Hematopoietic multipotent progenitor cell treated with erythropoietin and hydrocortisone succinate and interleukin-3 and kit ligand, for 4 days (in vitro differentiated cells): ENCODE results near the gene YPEL5.
A peak's percentile ranks its signal among the peaks of the same experiment; 100 is the strongest.

Source experiments
- DNase-seq: peaks from one replicate; pipeline ENCODE4 v3.0.0-alpha.2; 2015

The YPEL5 gene

DNA sequence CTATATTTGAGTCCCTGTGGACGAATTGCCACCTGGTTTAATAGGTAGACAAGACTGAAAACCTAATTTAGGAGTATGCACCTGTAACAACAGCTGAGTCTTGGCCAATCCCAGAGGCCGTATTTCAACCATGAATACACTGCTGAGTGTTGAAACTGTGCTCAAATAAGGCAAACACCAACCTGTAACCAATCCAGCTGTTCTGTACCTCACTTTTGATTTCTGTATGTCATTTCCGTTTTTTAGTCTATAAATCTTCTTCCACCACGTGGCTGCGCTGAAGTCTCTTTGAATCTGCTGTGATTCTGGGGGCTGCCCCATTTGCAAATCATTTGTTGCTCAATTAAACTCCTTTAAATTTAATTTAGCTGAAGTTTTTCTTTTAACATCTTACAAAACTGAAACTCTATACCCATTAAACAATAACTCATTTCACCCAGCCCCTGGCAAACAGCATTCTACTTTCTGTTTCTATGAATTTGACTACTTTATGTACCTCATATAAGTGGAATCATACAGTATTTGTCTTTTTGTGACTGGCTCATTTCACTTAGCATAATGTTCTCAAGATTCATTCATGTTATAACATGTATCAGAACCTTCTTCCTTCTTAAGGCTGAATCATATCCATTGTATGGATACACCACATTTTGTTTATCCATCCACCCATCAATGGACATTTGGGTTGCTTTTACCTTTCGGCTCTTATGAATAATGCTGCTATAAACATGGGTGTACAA lies 7.5 kb upstream of the YPEL5 start:
- DNase-seq: no peak

DNA sequence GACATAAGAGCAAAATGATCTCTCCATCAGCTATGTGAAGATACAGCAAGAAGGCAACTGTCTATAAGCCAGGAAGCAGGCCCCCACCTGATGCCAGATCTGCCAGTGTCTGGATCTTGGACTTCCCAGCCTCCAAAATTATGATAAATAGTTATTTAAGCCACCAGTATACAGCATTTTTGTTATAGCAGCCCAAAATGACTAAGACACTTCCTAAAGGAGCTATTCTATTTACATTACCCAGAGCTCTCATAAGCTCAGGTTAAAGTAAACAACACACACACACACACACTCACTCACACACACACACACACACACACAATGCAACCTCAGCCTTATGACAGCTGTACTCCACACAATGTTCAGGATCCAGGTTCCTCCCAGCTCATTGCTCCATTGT lies 5.7 kb upstream of the YPEL5 start:
- no peak for DNase-seq

DNA sequence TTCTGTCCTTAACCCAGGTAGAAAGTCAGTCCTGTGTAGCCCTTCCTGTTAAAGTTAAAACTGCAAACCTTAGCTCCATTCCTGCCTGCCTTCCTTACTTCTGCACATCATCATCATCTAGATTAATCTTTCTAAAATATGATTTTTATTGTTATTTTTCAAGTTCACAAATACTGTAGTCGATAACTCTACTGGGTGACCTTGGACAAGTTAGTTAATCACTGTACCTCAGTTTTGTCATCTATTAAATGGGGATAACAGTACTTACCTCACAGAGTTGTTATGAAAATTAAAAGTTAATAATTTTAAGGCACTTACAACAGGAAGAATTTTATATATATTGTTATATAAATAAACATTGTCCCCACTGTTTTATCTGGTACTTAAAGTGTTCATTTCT lies 2.5 kb upstream of the YPEL5 start:
- DNase-seq: no peak

DNA sequence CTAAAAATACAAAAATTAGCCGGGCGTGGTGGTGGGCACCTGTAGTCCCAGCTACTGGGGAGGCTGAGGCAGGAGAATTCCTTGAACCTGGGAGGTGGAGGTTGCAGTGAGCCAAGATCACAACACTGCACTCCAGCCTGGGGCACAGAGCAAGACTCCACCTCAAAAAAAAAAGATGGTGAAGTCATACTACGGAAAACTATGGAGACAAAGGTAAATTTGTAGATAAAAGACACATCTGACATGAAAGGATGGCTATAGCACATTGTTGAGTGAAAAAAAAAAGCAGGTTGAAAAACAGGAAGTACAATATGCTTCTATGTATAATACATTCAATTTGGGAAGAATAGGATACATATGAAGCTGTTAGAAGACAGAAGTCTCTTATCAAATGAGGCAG lies 1.9 kb upstream of the YPEL5 start:
- DNase-seq: peak; percentile 24

DNA sequence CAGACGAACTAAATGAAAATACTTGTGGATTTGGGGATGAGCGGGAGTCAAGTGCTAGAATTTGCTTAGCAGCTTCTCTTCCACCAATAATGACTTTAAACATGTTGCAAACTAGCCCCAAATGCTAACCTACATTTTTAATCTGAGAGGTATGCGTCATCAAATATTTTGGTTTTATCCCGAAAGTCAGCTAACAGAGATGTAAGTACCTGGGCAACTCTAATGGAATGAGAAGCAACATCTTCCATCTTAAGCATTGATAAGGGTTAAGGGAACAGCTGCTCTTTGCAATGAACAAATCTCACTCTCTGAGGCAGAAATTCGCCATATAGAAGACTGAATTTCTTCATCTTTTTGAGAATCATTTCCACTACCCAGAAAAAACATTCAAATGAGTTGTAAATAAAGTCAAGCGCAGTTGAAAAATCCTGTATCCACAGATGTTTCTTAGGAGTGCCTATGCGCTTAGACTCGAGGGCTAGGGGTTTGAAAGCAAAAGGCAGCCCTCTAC lies 926 bp upstream of the YPEL5 start:
- no peak for DNase-seq

DNA sequence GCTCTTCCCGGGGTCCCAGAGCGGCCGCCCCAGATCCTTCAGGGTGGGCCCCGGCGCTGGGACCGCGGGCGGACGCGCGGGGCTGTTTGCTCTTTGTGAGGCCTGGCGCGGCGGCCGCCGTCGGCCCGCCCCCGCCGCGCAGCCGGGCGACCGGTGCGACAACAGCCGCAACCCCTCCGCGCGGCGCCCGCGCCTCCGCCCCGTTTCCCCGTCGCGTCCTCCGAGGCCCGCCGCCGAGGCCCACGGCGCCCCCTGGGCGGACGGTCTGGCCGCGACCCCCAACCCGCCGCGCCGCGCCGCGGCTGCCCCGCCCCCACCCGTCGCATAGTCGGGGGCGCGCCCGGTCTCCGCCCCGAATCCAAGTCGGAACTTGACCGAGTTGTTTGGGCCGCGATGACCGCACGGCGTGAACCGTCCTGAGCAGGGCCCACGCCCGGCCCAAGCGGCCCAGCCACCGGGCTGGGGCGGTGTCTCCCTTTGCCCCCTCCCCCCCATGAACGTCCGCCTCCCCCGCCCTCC lies 448 bp downstream of the YPEL5 start:
- DNase-seq: peak; percentile 40

DNA sequence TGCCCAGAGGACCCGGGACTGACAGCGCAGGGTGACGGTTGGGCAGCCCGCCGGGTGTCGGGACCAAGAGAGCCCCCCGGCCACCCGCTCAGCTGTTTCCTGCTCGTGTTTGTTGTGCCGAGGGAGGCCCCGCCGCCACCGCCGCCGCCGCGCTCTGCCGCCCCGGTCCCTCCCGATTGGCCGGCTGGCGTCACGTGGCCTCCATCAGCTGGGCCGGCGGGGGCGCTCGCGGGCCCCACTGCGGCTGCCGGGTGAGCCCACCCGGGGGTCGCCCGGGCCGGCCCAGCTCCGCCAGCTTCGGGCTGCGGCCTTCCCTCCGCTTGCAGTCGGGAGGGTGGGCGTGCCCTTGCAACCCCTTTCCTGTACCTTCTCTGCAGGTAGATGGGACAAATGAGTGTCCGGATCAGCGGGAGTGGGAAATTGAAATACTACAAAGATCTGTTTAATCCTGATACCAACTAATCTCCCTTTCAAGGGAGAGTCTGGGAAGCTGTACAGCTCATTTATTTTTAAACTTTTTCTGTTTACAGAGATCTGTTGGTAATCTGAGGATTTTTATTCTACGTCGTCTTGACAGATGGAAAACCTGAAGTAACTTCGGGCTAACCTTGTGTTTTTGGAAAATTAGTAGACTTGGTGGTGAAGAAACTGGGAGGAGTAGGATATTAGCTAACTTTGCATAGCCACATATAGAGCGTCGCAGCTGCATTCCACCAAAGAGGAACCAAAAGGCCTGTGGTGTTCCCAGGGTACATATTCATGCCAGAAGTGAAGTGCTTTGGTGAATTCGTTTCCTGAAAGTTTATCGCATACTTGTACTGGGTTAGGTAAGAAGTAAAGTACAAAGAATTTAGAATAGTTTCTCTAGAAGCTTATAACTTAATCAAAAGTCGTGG lies 1.2 kb downstream of the YPEL5 start:
- DNase-seq: peak; percentile 86

DNA sequence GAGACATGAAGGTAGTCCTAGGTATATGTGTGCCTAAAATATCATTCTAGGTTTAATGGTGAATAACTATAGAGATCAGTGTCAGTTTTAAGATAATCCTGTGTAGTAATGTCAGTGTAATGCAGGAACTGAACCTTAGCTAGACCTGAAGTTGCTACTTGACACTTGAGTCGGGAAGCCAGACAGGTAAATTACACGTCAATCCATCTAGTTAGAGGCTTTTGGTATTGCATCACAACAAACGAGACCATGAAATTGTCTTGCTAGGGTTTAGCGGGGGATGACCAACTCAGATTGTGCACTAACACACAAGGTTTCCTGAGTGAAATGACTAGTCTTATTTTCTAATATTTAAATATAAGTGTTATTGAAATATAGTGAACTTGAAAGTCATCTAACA lies 2.0 kb downstream of the YPEL5 start:
- no peak for DNase-seq

DNA sequence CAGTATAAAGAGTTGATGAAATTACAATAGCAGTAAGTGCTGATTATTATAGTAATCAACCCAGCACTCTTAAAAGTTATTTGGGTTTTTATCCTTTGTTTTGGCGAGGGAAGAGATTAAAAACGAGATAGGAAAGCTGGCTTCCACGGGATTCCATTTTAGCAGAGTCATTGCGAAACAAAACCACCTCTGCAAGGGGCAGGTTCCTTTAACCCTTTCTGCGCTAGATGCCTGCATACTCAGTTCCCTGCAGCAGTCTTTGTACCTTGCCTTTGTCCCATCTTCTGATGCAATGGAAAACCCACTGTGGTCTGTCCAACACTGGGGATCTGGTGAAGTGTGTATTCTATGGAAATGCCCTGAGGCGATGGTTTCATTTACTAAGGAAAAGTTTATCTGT lies 2.7 kb downstream of the YPEL5 start:
- peak; percentile 22 for DNase-seq

DNA sequence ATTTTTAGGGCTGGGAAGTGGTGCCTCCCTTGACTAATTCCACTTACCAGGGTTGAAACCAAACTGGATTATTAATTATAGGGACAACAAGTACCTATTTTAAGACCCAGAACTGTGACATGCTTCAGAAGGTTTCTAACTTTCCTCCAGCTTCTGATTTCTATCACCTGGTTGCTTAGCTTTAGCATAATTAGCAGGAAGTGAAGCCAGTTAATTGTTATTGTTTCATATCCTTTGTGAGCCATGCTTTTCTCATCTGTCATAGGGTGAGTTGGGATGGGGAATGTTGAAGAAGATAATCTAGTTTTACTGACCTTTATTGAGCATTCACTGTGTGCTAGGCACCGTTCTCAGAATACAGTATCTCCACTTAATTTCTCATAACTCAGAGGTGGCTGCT lies 3.2 kb downstream of the YPEL5 start:
- DNase-seq: no peak

DNA sequence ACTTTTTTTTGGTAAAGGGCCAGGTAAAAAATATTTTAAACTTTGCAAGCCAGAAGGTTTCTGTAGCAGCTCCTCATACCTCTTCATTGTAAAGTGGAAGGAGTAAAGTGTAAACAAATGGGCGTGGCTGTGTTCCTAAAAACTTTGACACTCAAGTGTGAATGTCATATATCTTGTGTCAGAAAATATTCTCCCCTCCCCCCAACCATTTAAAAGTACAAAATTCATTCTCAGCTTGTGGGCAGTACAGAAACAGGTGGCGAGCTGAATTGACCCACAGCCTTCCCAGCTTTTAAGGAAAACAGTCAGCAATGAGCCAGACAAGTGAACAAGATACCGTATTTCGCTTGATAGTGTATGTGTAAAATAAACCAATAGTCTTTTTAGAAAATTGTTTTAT lies 4.0 kb downstream of the YPEL5 start:
- peak; percentile 28 for DNase-seq

DNA sequence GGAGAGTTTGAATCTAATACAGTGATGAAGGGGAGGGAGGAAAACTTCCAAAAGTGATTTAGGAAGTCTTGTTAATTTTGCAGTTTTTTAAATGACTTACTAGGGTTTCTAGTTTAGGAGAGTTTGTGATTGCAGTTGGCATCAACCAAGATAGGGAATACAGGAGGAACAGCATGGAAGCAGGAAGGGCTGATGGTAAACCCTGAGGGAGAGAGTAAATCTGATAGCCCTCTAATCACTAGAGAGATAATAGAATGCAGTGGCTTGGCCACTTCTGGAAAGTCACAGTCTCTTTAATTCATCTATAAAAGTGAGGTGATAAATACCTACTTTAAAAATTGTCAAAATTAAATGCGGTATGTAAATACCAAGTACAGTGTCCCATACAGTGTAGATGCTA lies 5.6 kb downstream of the YPEL5 start:
- no peak for DNase-seq

DNA sequence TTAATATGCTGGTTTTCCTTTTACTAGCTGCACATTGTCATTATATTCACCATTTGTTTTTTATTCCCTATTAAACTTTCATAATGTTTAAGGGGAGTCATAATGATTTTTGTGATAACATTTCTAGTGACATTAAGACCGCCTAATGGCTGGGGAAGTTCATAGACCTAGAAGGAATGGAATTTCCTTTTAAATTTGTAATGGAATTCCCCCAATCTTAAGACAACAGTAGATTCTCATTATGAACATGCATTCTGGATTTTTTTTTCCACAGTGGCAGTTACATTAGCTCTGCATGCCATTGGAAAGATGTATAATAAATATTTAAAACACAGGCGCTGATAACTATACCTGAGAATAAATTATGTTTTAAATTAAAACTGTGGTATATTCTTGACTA lies 8.4 kb downstream of the YPEL5 start:
- DNase-seq: no peak

DNA sequence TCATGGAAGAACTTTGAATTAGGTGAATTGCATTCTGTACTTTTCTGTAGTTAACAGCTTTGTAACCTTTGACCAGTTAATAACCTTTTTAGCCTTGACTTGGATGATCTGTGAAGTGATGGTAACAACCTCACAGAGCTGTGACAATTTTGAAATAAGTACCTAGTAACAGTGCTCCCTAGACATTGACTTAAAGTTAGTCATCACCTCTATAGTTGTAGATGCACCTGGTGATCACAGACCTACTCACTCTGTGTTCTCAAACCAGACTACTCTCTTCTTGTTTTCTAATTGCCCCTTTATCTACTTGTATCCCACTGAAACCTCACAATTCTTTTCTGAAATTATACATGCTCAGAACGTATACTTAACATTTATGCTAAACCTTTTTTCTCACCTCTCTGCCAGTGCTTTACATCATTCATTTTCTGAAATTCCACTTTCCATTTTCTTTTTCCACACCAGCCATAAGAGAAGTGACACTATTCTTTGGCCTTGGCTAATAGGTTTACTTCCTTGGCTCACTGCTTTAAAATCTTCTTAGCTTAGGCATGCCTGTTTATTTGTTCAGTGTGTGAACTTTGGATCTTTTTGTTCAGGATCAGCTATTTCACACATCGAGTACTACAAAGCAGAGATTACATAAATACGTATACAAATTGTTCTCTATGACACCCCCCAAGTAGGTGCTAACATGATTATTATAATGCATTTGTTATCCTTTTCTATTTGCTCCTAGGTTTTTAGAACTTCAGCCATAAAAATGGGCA lies 9.3 kb downstream of the YPEL5 start:
- DNase-seq: no peak

DNA sequence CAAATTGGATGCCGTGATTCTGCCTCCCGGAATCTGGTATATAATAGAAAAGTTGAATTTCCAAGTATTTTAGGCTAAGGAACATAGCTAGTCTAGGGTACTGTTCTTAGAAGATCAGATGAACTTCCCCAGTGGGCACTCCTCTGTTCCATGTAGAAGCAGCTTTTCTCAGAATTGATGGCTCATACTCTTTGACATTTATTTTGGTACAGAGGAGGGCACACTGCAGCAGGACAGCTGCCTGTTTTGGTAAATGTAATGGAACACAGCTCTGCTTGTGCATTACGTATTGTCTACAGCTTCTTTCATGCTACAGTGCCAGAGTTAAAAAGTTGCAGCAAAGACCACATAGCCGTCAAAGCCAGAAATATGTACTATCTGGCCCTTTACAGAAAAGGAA lies 10.8 kb downstream of the YPEL5 start:
- no peak for DNase-seq

DNA sequence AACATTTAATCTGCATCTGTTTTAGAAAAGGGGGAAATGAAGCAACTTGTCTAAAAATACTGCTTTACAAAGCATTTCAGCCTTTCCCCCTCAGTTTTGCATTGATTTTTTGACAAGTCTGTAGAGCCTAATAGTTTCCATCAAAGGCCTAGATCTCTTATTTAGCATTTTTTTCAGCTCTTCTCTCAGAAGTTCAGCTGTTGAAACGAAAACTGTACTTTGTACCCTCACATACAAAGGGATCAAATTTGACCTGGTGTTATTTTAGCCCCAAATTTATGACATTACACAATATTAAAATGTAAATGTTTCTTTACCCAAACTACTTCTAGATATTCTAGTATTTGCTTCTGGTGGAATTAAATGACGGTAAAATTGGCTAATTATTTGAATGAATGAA lies 13.0 kb downstream of the YPEL5 start:
- no peak for DNase-seq

DNA sequence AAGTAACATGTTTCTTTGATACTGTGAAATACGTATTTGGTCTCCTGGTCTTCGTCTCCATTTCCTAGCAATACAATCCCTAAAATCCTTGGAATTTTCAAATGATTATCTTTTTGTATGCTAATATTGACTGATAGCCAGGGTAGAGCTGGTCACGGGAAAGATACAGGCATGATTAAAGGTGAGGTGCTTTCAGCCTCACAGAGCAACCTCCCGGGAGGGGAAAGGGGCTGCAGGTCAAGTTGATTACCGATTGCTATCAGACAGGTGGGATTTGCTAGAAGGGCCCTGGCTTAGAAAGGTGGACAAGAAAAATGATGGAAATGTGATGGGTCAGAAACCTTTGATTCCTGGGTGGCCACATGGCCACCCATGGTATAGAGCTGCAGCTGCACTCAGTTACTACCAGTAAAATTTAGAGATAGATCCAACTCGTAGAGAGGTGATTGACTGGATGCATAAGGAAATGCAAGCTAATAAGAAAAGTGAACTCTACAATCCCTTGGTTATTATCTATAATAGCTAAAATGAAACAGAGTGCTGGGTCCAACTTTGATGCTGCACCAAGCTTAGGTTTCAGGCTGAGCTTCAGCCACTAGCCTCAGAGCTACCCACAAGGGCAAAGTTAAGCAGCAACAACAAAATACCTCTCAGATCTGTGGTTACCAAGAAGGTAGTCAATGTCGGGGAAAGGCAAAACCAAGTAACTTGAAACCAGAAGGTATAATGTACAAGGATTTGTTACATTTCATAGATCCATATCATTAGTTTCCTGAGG lies 15.3 kb downstream of the YPEL5 start:
- DNase-seq: no peak

DNA sequence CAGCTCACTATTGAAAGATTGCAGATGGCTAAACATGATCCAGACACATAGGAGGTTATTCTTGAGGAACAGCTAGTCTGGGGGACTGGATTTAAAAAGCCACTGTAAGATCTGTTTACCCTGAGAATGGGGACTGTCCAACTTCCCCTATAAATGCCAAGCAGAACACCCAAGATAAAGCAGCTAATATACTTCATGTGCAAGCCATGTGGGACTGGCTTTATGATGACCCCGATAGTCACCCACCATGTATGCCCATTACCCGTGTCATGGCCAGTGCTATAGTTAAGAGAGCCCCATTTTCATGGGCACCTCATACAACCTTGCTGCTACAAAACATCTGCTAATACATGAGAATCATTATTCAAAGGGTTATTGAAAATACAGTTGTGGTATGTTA lies 16.0 kb downstream of the YPEL5 start:
- DNase-seq: no peak

DNA sequence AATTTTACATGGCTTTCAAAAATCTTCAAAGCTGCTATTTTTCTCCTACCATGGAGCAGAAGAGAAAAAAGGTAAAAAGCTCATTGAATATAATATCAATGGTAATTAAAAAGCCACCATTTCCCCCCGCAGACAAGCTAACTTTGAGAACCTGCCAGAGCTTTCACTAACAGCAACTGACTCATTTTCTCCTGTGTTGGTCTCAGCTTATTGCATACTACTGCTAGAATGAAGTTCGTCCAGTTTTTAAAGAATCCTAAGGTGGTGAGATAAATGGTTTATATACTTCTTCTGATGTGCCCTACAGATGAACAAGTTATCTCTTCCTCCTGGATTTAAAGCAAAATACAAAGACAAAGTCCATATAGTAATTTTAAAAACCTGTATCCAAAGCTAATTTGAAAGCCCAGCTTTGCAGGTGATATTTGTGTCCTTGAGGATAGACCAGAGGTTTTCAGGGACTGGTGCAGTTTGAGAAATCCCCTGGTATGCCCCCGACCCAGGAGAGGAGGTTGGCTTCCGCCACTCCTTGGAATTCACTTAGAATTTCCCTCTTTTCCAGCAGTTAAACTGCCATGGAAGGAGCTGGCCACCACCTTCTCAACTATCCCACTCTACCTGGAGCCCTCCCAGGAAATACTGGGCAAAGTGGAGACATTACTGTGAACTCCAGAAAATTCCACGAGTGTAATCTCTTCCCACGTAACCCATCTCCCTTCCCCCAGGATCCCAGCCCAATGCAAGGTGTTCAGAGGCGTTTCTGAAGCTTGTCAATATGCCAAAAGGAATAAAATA lies 17.5 kb downstream of the YPEL5 start:
- DNase-seq: no peak

DNA sequence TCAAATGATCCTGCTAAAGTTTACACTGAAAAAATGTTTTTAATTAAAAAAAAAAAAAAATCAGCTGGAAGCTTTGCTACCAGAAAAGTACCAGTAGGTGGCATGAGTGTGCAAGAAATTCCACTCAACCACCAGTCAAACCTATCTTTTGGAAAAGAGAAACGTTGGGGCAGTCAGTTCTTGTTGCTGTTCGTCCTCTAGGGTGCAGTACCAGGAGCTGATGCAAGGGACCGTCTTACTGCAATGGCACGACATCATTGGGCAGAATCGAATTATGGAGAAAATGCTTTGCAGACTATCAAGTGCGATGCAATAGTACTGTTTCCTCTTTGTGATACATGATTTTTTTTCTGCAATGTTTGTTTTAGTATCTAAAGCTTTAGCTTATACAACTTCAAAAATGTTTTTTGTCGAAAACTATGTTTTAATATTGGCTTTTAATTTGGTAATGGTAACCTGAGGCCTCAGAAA lies 18.3 kb downstream of the YPEL5 start:
- peak; percentile 97 for DNase-seq

DNA sequence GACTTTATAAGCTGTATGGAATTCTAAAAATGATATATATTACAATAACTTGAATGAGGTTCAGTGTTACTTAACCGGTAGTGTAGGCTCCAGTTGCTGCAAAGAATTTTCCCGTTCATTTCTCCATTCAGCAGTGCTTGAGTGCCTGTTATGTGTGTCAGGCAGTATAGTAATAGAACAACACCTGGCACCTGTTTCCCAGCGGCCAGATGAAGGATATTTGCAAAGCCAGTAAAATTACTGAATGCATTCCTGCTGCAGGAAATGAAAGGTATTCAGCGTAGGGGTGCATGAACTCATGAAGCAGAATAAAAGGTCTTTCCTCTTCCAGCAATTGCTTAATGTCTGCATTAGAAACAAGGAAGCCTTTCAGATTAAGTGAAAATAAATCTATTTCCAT lies 18.8 kb downstream of the YPEL5 start:
- no peak for DNase-seq
